GM12878 (cell line): ENCODE results near the gene OGFR. TPM values are rescaled to one million over a fixed set of nuclear protein-coding genes. Genes with fewer than 3 reads are reported as not detected.

Source experiments
- ATAC-seq: fragments of 200-7000 bp; cut with Tn5 transposase; 3 replicates; pipeline ENCODE4 v1.9.1; 2020; ENCODE audit warnings: mild to moderate bottlenecking, moderate library complexity
- BruUV-seq: library from RNA; stranded (reverse); fragments of 400-500 nt; replicated peaks from 2 replicates; lab custom pipeline; 2021; lab: Mats Ljungman, UMichigan
- CTCF ChIA-PET: fragments of 300-600 bp; sonication (Branson Sonifier 250); formaldehyde crosslinking; extraction: SDS; loops from one replicate; lab custom pipeline; 2021; ENCODE audit warnings: inconsistent platforms; lab: Yijun Ruan, JAX
- POLR2A ChIA-PET: fragments of 350-600 bp; formaldehyde crosslinking; extraction: SDS; loops from one replicate; lab custom pipeline; 2021; ENCODE audit warnings: inconsistent platforms; lab: Charles Lee
- RAD21 ChIA-PET: fragments of 300-600 bp; sonication (Branson Sonifier 250); formaldehyde crosslinking; loops from one replicate; lab custom pipeline; 2023; ENCODE audit warnings: antibody characterized with exemption; ENCODE audit not compliant: unreplicated experiment; lab: Charles Lee
- SMC1A ChIA-PET: fragments of 300-600 bp; sonication (Branson Sonifier 250); formaldehyde crosslinking; loops from one replicate; lab custom pipeline; 2023; ENCODE audit not compliant: unreplicated experiment, uncharacterized antibody; lab: Charles Lee
- DNase-seq: peaks from one replicate; pipeline ENCODE4 v3.0.0-alpha.2; 2011; ENCODE audit warnings: low read depth, low spot score
- FAIRE-seq: peaks from 3 replicates; lab custom pipeline; 2011; peaks lifted over from hg19 to GRCh38; lab: Jason Lieb, UNC
- H2AFZ ChIP-seq: 2 replicates; pipeline ENCODE4 v1.6.0; 2011; ENCODE audit warnings: low read depth, low read length, control low read depth; ENCODE audit not compliant: control insufficient read depth
- H3K27ac ChIP-seq: 2 replicates; pipeline ENCODE4 v1.5.1; 2011; ENCODE audit warnings: control low read depth; ENCODE audit not compliant: control insufficient read depth, insufficient read depth
- H3K27me3 ChIP-seq, 2 experiments: replicated peaks in 1 of 2; 2 replicates each; pipeline versions ENCODE4 v1.6.0 to v1.6.1; 2011; ENCODE audit warnings: low read length in 1 of 2; ENCODE audit not compliant: control insufficient read depth in 2 of 2, insufficient read depth in 2 of 2
- H3K36me3 ChIP-seq, 2 experiments: 2 replicates each; pipeline ENCODE4 v1.5.1; 2011; ENCODE audit warnings: low read length in 1 of 2; ENCODE audit not compliant: control insufficient read depth in 2 of 2, insufficient read depth in 2 of 2
- H3K4me1 ChIP-seq: 2 replicates; pipeline ENCODE4 v1.6.1; 2011; ENCODE audit warnings: mild to moderate bottlenecking, low read length, moderate library complexity, mixed read lengths; ENCODE audit not compliant: control insufficient read depth, insufficient read depth
- H3K4me2 ChIP-seq: 2 replicates; pipeline ENCODE4 v1.6.0; 2011; ENCODE audit warnings: control low read depth; ENCODE audit not compliant: control insufficient read depth, insufficient read depth
- H3K4me3 ChIP-seq: fragments of 200-600 bp; sonication (generic); 2 replicates; pipeline ENCODE4 v1.5.1; 2016
- H3K79me2 ChIP-seq: 2 replicates; pipeline ENCODE4 v1.6.0; 2011; ENCODE audit warnings: low read length; ENCODE audit not compliant: control insufficient read depth, insufficient read depth
- H3K9ac ChIP-seq: 2 replicates; pipeline ENCODE4 v1.8.0; 2011; ENCODE audit warnings: low read length, control low read depth, mixed read lengths; ENCODE audit not compliant: control insufficient read depth, insufficient read depth
- H3K9me3 ChIP-seq: replicated peaks from 3 replicates; pipeline ENCODE4 v1.5.1; 2011; ENCODE audit warnings: mild to moderate bottlenecking, low read length; ENCODE audit not compliant: control insufficient read depth, insufficient read depth
- H4K20me1 ChIP-seq: 2 replicates; pipeline ENCODE4 v1.6.0; 2011; ENCODE audit not compliant: control insufficient read depth, insufficient read depth
- BCL3 ChIP-seq: IDR thresholded peaks from 2 replicates; pipeline ENCODE4 v1.6.1; 2011; ENCODE audit warnings: borderline replicate concordance, low read depth, mild to moderate bottlenecking, moderate library complexity, low read length; ENCODE audit not compliant: insufficient read depth, poor library complexity, severe bottlenecking
- ETV6 ChIP-seq, 2 experiments: fragments of 450-650 bp in 1 of 2; IDR thresholded peaks in 1 of 2; conservative IDR thresholded peaks in 1 of 2; 2 replicates each; pipeline ENCODE4 v1.6.1; 2014; ENCODE audit warnings: antibody characterized with exemption in 1 of 2, borderline replicate concordance in 1 of 2, low read depth in 1 of 2, mild to moderate bottlenecking in 1 of 2, moderate library complexity in 1 of 2
- HSF1 ChIP-seq: fragments of 150-350 bp; IDR thresholded peaks from 2 replicates; pipeline ENCODE4 v1.6.1; 2014; ENCODE audit warnings: mild to moderate bottlenecking, low read depth, low read length
- MYC ChIP-seq: IDR thresholded peaks from 2 replicates; pipeline ENCODE4 v1.6.1; 2011; ENCODE audit warnings: mild to moderate bottlenecking, low read length, moderate library complexity, inconsistent platforms; ENCODE audit not compliant: insufficient read depth, insufficient replicate concordance, insufficient read length, severe bottlenecking
- NFXL1 ChIP-seq: fragments of 450-650 bp; IDR thresholded peaks from 2 replicates; pipeline ENCODE4 v1.6.1; 2017; ENCODE audit warnings: antibody characterized with exemption, mild to moderate bottlenecking, borderline replicate concordance
- NR2C2 ChIP-seq: IDR thresholded peaks from 2 replicates; pipeline ENCODE4 v1.6.1; 2011; ENCODE audit warnings: borderline replicate concordance, low read depth; ENCODE audit not compliant: control insufficient read depth, insufficient read length
- SREBF1 ChIP-seq: IDR thresholded peaks from 2 replicates; pipeline ENCODE4 v1.6.1; 2012; ENCODE audit warnings: mild to moderate bottlenecking, low read length
- ZBTB4 ChIP-seq: fragments of 450-650 bp; formaldehyde crosslinking; IDR thresholded peaks from 2 replicates; pipeline ENCODE4 v1.4.0; 2022; ENCODE audit warnings: mild to moderate bottlenecking, moderate library complexity
- ZNF207 ChIP-seq: fragments of 450-650 bp; IDR thresholded peaks from 2 replicates; pipeline ENCODE4 v1.6.1; 2014; ENCODE audit warnings: antibody characterized with exemption, mild to moderate bottlenecking, borderline replicate concordance
- WGBS: methylation state at CpG from one replicate; pipeline ENCODE4 v1.1.6; 2016; ENCODE audit warnings: low lambda C conversion rate; ENCODE audit not compliant: insufficient replicate concordance, insufficient coverage; ENCODE audit errors: missing lambda C conversion rate; 5-methylcytosine and 5-hydroxymethylcytosine counted together
- in situ Hi-C: fragments of 300-500 bp; cut with MboI; formaldehyde crosslinking; loops from 9 replicates; pipeline ENCODE4 v1.14.3; 2018; ENCODE audit warnings: mixed read lengths
- intact Hi-C: fragments of 100-400 bp; cut with micrococcal nuclease; formaldehyde crosslinking; loops from one replicate; pipeline ENCODE4 v1.14.2; 2022; ENCODE audit not compliant: unreplicated experiment
- polyA plus RNA-seq, 11 experiments: library from polyadenylated mRNA; depleted of rRNA in 4 of 11; unstranded in 6 of 11; stranded (reverse) in 5 of 11; fragments of >200 nt; fragmentation: Nextera tagmentation in 4 of 11; fragmentation: Illumina TruSeq in 1 of 11; extraction: Ambion mirVana in 4 of 11; extraction: Trizol in 1 of 11; gene quantifications; 1 replicate in 1 of 11; 2 replicates in 10 of 11; pipeline versions ENCODE4 v1.2.1 to v1.2.3, GENCODE V29; 2011 to 2016; ENCODE audit warnings: inconsistent platforms in 2 of 11, missing spikeins in 2 of 11, low read depth in 1 of 11
- total RNA-seq, 4 experiments: library from RNA; depleted of rRNA in 3 of 4; stranded (reverse); fragments of >200 nt in 3 of 4; fragmentation: Illumina TruSeq in 1 of 4; extraction: Trizol in 1 of 4; gene quantifications; 2 replicates each; pipeline versions ENCODE4 v1.2.1 to v1.2.3, GENCODE V29; 2013 to 2021
- TF ChIP-seq, protein P1 (sequence below): fragments of 450-650 bp; IDR thresholded peaks from 2 replicates; pipeline ENCODE4 v1.6.1; 2017; ENCODE audit warnings: mild to moderate bottlenecking, moderate library complexity
- TF ChIP-seq, protein P2 (sequence below): fragments of 450-650 bp; IDR thresholded peaks from 2 replicates; pipeline ENCODE4 v1.6.1; 2014; ENCODE audit warnings: mild to moderate bottlenecking

The OGFR gene
- total and polyA plus RNA-seq, 10 of the 15 experiments (the other 5 are each of a cell fraction or from before 2014, with no cell fraction given): 0.72 to 62.1 (median 27.3) TPM

DNA sequence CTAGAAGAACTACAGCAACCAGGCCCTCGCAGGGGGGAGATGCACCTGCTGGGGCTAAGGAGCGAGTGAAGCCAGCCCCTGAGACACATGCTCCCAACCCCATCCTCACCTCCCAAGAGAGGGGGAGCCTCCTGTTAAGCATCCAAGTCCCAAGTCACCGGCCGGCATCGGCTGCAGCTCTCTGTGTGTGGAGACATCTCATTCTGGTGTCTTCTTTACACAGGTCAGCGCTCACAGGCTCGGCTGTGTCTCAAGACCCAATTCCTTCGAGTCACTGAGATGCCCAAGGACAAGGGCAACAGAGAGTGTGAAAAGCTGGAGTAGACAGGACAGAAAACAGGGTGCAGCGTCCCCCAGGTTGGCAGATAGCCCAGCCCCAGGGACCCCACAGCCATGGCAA, 29.4 kb upstream of the OGFR start:
- FAIRE-seq: no peak
- ChIA-PET POLR2A (no interaction called here), CTCF (no interaction called here)
- TF ChIP-seq NR2C2: no peak
- TF ChIP-seq MYC: no peak
- TF ChIP-seq ZNF207: no peak
- TF ChIP-seq, protein P1, sequence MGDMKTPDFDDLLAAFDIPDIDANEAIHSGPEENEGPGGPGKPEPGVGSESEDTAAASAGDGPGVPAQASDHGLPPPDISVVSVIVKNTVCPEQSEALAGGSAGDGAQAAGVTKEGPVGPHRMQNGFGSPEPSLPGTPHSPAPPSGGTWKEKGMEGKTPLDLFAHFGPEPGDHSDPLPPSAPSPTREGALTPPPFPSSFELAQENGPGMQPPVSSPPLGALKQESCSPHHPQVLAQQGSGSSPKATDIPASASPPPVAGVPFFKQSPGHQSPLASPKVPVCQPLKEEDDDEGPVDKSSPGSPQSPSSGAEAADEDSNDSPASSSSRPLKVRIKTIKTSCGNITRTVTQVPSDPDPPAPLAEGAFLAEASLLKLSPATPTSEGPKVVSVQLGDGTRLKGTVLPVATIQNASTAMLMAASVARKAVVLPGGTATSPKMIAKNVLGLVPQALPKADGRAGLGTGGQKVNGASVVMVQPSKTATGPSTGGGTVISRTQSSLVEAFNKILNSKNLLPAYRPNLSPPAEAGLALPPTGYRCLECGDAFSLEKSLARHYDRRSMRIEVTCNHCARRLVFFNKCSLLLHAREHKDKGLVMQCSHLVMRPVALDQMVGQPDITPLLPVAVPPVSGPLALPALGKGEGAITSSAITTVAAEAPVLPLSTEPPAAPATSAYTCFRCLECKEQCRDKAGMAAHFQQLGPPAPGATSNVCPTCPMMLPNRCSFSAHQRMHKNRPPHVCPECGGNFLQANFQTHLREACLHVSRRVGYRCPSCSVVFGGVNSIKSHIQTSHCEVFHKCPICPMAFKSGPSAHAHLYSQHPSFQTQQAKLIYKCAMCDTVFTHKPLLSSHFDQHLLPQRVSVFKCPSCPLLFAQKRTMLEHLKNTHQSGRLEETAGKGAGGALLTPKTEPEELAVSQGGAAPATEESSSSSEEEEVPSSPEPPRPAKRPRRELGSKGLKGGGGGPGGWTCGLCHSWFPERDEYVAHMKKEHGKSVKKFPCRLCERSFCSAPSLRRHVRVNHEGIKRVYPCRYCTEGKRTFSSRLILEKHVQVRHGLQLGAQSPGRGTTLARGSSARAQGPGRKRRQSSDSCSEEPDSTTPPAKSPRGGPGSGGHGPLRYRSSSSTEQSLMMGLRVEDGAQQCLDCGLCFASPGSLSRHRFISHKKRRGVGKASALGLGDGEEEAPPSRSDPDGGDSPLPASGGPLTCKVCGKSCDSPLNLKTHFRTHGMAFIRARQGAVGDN: no peak
- TF ChIP-seq HSF1: no peak
- TF ChIP-seq, protein P2, sequence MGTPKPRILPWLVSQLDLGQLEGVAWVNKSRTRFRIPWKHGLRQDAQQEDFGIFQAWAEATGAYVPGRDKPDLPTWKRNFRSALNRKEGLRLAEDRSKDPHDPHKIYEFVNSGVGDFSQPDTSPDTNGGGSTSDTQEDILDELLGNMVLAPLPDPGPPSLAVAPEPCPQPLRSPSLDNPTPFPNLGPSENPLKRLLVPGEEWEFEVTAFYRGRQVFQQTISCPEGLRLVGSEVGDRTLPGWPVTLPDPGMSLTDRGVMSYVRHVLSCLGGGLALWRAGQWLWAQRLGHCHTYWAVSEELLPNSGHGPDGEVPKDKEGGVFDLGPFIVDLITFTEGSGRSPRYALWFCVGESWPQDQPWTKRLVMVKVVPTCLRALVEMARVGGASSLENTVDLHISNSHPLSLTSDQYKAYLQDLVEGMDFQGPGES: no peak
- TF ChIP-seq ZBTB4 (CRISPR knock-in tag): no peak
- TF ChIP-seq BCL3: no peak
- TF ChIP-seq SREBF1: no peak
- no peak for TF ChIP-seq ETV6 (conservative IDR thresholded peaks at IDR 0.05 in 1 of 2, IDR thresholded peaks at IDR 0.05 in 1 of 2; ENCODE audit: borderline replicate concordance in 1 of 2, low read depth in 1 of 2)
- TF ChIP-seq NFXL1: no peak

More for the DNA sequence above, 29.4 kb upstream of the OGFR start:
- H3K4me2 ChIP-seq: no peak overlapping the region
- ChIA-PET SMC1A (no interaction called here), RAD21 (no interaction called here)
- DNase-seq: no peak
- in situ Hi-C loops (loop anchor here (5.0 kb wide), 1 partner anchor 52 kb away; no protein-coding TSS in a partner anchor), intact Hi-C loops (no loop called here)
- H3K4me3 ChIP-seq: no peak overlapping the region
- no peak for ATAC-seq
- BruUV-seq: no TSS peak
- no peak overlapping the region for H3K9ac ChIP-seq
- H3K4me1 ChIP-seq: peaks cover 10% of the 10 kb centered on the region
- no peaks in the 10 kb centered on the region for H3K79me2 ChIP-seq
- no peak overlapping the region for H3K27ac ChIP-seq
- H3K27me3 ChIP-seq: no peaks in the 10 kb centered on the region; a peak in 2 of 4 replicates
- H2AFZ ChIP-seq: no peak overlapping the region
- WGBS: 73% methylated on average over 9 of the region's 9 CpGs
- no peaks in the 10 kb centered on the region for H3K36me3 ChIP-seq
- no peaks in the 10 kb centered on the region for H4K20me1 ChIP-seq
- no peaks in the 10 kb centered on the region; the same call in 2 of the 3 replicates for H3K9me3 ChIP-seq
